ENCODE data around the gene CT45A1.
"Not testable (repeated sequence)": the region's sequence is repeated elsewhere in the genome, so short reads cannot be mapped to it uniquely, and the experiment has no call there.

Gene CT45A1

GRCh38 chrX:135713183-135713689, at the start of gene CT45A1:
Gene CT45A1, plus strand, starts transcription at chrX:135713639. Its CDS starts 5,302 bp downstream, at chrX:135718941.
- not testable (repeated sequence) for DNase-seq

- DNase-seq: not testable (repeated sequence)
These were observed 40.5 kb upstream of the CT45A1 start for GRCh38 chrX:135672979-135673378.

GRCh38 chrX:135688137-135688536, 25.3 kb upstream of the CT45A1 start:
- DNase-seq: no peak

GRCh38 chrX:135695471-135695870, 18.0 kb upstream of the CT45A1 start:
- DNase-seq: no peak

- DNase-seq: no peak
These were observed 15.8 kb upstream of the CT45A1 start for GRCh38 chrX:135697601-135698000.

- DNase-seq: no peak
These were observed 14.5 kb upstream of the CT45A1 start for GRCh38 chrX:135698924-135699323.

GRCh38 chrX:135707880-135708279, 5.6 kb upstream of the CT45A1 start:
- DNase-seq: peak in 1 of 2 experiments; percentile 2

- no peak for DNase-seq
These were observed 356 bp downstream of the CT45A1 start for GRCh38 chrX:135713795-135714194.

GRCh38 chrX:135734666-135735065, 21.2 kb downstream of the CT45A1 start:
- not testable (repeated sequence) for DNase-seq

GRCh38 chrX:135737366-135738071, 24.1 kb downstream of the CT45A1 start:
- no peak for DNase-seq

- DNase-seq: no peak
These were observed 27.3 kb downstream of the CT45A1 start for GRCh38 chrX:135740681-135741149.

GRCh38 chrX:135741192-135741715, 27.8 kb downstream of the CT45A1 start:
- DNase-seq: no peak

- not testable (repeated sequence) for DNase-seq
These were observed 31.3 kb downstream of the CT45A1 start for GRCh38 chrX:135744739-135745138.

GRCh38 chrX:135768091-135768490, 54.7 kb downstream of the CT45A1 start, which contains the start of gene CT45A3:
Gene CT45A3, minus strand, starts transcription at chrX:135768191. Its CDS starts 3,747 bp downstream, at chrX:135764444.
- not testable (repeated sequence) for DNase-seq

Data from AML-193 (cell line).